Measurements from ENCODE around the gene DTX3.

DNA sequence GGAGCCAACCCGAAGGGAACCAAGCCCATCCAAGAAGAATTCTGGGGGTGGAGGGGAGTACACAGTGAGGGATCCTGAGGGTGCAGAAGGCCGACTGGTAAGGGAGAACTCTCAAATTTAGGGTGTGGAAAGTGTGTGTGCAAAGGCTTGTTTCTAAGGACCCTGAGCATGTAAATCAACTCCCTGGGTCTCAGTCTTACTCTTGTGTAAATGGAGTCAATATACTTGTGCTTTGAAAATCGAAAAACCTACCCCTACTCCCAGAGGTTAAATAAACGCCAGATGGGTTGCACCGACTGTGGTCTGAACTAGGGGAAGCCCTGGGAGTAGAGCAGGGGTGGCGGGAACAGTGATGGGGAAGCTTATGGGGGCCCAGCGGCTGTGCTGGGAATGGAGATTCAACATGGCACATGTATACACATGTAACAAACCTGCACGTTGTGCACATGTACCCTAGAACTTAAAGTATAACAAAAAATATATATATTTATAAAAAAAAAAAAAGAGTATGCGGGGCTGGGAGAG is 22.4 kb downstream of the DTX3 start:
- TF ChIP-seq, protein P1, sequence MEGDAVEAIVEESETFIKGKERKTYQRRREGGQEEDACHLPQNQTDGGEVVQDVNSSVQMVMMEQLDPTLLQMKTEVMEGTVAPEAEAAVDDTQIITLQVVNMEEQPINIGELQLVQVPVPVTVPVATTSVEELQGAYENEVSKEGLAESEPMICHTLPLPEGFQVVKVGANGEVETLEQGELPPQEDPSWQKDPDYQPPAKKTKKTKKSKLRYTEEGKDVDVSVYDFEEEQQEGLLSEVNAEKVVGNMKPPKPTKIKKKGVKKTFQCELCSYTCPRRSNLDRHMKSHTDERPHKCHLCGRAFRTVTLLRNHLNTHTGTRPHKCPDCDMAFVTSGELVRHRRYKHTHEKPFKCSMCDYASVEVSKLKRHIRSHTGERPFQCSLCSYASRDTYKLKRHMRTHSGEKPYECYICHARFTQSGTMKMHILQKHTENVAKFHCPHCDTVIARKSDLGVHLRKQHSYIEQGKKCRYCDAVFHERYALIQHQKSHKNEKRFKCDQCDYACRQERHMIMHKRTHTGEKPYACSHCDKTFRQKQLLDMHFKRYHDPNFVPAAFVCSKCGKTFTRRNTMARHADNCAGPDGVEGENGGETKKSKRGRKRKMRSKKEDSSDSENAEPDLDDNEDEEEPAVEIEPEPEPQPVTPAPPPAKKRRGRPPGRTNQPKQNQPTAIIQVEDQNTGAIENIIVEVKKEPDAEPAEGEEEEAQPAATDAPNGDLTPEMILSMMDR (IDR thresholded peaks at IDR 0.05; ENCODE audit: poor library complexity, severe bottlenecking), result no peak
- no peak for TF ChIP-seq TAF1 (IDR thresholded peaks at IDR 0.05; ENCODE audit: low read depth)
- no peak for TF ChIP-seq EP300 (conservative IDR thresholded peaks at IDR 0.05; ENCODE audit: poor library complexity, severe bottlenecking)
- TF ChIP-seq MXI1 (conservative IDR thresholded peaks at IDR 0.05; ENCODE audit: poor library complexity, severe bottlenecking), result no peak
- TF ChIP-seq EZH2 (IDR thresholded peaks at IDR 0.05; ENCODE audit: borderline replicate concordance, insufficient read depth, low read length, poor library complexity, severe bottlenecking), result no peak
- TF ChIP-seq RAD21 (conservative IDR thresholded peaks at IDR 0.05), result no peak
- no peak for TF ChIP-seq SMC3 (conservative IDR thresholded peaks at IDR 0.05; ENCODE audit: poor library complexity)
